Activated T-helper 9 cell treated with anti-CD3 and anti-CD28 coated beads, Interleukin-2, amount 50 U/mL, for 16 hours (primary cell): ENCODE measurements around the gene PLEKHA5.
"Not testable (repeated sequence)": the region's sequence is repeated elsewhere in the genome, so short reads cannot be mapped to it uniquely, and the experiment has no call there.

Source experiments
- DNase-seq: peaks from one replicate; pipeline ENCODE4 v3.0.0-alpha.2; 2020; ENCODE audit warnings: low read depth

PLEKHA5 gene

DNA sequence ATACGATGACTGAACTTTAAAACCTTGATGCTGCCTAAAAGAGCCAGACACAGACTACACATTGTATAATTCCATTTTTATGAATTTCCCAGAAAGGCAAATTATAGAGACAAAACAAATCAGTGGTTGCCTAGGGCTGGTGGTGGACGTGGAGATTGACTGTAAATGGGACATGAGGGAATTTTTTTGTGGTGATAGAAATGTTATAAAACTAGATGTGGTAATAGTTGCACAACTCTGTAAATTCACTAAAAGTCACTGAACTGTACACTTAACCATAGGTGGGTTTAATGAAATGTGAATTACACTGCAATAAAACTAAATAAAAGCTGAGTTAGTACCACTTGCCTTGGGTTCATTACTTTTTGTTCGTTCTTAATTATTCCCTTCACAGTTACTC lies 72.1 kb downstream of the PLEKHA5 start:
- DNase-seq, result no peak

DNA sequence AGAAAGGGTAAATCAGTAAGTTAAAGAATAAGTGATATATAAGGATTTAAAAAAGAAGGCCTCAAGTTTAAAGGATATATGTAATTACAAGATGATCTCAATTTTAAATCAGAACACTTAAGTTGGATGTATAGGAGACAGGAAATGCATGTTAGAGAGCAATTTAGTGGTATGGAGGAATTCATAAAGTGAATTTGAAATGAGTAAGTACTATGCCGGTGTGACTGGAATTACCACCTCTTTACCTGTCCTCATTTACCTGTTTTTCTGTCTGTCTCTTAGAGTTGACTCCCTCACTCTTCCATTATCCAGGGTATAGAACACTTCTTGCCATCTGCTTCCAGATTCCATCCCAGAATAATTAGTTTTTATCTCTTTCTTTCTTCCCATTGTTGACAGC lies 73.5 kb downstream of the PLEKHA5 start:
- DNase-seq, result no peak

DNA sequence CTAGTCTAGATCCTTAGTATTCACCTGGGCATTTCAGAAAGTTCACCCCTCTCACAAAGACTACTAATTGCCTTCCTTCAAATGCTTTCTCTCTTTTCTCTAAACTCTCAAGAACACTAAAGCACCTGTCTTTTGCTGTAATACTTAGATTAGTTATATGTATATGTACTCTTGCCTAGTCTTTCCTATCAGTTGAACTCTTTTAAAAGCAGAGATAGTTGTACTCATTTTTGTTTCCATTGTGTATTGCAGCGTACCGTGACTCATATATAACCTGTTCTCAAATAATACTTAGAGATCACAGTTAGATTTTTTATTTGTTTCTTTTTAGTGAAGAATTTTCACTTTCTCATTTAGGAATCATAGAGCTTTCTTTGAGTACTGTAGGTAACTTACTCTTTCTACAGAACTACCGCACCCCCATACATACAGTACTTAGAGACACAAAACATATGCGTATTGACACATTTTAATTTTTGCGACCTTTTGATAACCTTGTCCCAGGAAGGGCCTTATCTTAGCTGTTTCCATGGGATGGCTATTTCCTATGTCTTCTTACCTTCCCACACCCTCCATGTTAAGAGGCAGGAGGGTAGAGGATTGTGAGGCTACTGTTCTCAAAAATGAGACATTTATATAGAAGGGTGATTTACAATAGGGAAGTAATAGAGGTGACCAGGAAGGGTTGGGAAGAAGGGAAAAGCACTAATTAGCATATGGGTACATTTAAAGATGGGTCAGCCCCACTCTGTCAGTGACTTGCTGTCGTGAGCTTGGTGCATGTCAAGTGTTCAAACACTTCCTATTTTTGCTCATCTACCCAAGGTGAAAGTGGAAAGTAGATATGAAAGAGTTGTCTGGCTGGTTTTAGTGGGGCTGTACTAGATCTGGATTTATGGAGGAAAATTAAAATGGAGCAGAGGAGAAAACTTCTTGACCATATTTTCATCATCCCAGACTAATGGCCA lies 74.3 kb downstream of the PLEKHA5 start:
- no peak for DNase-seq

DNA sequence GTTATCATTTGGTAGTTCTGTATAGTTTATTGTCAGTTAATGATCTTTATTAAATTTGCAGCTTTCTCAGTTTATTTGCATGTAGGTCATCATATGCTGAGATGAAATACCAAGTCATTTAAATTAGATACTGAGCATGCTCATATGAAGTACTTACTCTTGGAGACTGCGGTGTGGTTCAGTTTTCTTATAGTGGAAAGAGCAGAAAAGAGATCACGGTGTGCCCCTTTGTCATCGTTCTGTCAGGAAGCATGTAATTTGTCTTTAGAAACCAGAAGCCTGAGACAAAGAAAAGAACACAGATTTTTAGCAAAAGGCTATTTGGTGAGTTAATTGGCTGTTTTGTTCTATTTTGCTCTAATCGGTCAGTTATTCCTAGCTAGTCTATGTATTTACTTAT lies 75.6 kb downstream of the PLEKHA5 start:
- no peak for DNase-seq

DNA sequence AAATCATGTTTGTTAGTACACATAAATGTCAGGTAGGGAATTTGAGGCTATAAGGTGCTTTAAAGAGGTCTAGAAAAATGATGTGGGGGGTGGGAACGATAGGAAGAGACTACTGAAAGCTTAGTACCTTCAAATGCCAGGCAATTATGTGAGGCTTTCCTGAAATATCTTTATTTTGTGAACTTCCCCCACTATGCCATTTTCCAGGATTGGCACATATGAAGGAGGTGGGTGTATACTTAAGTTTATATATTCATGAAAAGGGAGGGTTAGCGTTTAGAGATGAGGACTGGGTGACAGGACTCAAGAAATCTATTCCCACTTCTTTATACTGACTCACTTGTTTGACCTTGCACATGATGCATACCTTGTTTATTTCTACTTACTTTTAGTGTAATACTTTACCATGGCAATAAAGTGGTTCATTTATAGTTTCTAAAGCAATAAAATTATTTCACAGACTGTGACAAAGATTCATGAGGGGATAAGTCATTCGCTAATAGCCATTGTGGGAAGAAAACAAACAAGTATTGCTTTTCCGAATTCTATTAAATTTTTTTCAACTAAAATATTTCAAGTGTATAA lies 77.1 kb downstream of the PLEKHA5 start:
- DNase-seq, result no peak

DNA sequence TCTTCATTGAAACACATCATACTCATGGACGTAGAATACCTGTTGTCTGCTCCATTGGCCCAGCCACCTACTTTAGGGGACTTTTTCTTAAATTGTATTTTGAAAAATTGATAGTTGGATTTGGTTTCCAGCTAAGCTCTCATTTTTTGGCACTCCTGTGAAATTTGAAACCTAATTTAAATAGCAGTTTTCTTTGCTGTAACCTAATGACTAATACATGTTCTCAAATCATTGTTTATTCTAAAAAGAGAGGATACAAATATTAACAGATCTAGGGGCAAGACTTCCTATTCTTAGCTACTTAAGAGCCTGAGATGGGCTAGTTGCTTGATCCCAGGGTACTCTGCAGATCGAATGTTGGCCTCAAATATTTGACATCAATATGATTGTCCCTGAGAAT lies 78.9 kb downstream of the PLEKHA5 start:
- DNase-seq, result no peak

DNA sequence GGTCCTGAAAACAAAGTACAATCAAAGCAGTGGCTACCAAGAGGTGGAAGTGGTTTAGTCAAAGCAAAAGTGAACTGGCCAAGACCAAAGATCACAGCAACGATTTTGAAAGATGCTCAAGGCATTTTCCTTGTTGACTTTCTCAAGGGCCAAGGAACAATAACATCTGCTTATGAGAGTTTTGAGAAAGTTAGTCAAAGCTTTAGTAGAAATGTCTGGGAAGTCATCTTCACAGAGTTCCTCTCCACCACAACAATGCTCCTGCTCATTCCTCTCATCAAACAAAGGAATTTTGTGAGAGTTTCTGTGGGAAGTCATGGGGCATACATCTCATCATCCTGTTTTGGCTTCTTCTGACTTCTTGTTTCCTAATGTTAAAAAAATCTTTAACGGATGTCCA lies 80.1 kb downstream of the PLEKHA5 start:
- no peak for DNase-seq

DNA sequence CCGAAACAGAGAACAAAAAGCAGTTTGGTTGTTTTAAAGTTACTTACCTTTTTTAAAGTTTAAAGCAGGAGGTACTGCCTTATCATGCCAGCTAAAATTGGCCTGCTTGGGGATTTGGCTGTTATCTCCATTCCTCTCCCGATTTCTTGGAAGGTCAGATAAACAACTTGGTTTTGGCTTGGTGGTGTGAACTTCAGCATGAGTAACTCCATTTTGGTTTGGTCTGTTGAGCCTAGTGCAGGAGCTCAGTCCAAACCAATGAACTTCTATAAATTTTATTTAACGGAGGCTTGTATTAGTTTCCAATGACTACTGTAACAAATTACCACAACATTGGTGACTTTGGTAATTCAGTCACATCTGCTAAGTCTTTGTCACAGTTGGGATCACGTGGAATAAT lies 82.3 kb downstream of the PLEKHA5 start:
- no peak for DNase-seq

DNA sequence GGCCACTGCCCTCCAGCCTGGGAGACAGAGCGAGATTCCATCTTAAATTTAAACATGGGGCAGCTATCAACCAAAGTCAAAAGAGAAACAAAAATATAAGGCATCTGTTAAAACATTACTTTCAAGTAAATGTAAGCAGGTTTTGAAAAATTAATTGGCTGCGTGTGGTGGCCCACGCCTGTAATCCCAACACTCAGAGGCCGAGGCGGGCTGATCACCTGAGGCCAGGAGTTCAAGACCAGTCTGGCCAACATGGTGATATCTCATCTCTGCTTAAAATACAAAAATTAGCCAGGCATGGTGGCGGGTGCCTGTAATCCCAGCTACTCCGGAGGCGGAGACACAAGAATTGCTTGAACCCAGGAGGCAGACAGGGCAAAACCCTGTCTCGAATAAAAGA lies 82.7 kb downstream of the PLEKHA5 start:
- DNase-seq, result no peak

DNA sequence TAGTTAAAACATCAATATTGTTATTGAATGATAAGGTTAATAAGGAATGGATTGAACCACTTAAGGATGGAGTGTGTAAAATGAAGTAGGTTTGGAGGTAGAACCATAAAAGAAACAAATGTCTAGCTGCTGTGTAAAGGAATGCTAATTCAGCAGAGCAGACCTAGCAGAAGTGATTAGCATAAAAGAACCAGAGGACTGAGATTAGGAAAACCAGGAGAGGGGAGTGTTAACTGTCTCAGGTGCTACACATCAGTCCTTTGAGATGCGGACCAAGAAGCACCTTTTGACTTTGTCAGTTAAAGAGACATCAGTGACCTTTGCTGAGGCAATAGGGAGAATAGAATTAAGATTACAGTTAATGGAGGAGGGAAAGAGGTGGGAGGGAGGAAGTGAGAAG lies 84.5 kb downstream of the PLEKHA5 start:
- no peak for DNase-seq

DNA sequence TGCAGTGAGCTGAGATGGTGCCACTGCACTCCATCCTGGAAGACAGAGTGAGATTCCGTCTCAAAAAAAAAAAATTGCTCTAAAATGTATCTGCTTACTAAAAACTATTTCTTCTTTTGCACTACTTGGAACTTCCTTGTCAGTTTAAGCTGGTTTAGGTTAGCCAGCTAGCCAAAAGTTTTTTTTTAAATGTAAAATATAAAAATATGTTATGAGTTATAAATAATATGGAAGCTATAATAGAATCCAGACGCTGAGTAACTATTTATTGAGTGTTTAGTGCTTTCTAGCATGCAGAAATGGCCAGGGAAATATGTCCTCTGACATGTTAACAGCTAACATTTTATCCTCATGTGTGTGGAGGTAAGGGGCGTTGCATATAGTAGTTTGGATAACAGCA lies 85.6 kb downstream of the PLEKHA5 start:
- no peak for DNase-seq

DNA sequence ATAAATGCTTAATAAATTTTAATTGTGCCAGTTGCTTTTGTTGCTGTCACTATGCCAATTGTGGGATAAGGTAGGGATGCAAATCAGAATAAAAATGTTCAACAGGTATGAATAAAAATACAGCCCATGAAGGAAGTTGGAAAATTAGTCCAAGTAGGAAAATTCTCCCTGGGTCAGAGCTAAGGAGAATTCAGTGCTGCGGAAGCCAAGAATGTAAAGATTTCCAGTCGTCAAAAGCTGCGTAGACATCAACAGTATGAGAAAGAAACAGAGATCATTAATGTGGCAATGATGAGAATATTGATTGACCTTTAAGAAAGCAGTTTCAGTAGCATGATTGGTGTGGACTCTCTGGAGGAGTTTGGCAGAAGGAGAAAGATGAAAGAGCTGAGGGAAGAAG lies 87.9 kb downstream of the PLEKHA5 start:
- DNase-seq, result no peak

DNA sequence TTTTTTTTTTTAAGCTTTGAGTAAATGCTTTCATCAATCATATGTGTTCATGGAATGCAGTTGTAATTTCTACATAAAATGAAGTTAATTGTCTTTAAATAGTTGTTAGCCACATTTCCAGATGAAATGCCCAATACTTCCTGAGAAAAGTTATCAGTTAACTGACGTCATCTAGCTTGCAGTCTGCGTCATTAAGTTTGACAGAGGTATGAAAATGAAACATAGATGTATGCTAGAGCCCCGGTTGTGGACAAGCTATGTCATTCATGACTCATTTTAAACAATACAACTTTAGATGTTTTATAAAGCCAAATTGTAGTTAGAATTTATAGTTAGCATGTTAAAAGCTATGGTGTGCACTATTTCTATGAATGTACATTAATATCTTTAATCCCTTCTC lies 90.7 kb downstream of the PLEKHA5 start:
- no peak for DNase-seq

DNA sequence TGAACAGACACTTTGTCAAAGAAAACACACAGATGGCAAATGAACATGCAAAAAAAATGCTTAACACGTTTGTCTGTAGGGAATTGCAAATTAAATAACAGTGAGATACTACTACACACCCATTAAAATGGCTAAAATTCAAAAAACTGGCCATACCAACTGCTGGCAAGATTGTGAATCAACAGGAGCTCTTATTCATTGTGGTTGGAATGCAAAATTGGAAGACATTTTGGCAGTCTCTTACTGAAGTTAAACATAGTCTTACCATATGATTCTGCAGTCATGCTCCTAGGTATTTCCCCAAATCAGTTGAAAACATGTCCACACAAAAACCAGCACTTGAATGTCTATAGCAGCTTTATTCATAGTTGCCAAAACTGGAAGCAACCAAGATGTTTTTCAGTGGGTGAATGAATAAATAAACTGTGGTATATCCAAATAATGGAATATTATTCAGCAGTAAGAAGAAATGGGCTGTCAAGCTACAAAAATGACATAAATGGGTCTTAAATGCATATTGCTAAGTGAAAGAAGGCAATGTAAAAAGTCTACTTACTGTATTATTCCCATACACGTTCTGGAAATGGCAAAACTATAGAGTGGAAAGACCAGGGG lies 91.4 kb downstream of the PLEKHA5 start:
- no peak for DNase-seq

DNA sequence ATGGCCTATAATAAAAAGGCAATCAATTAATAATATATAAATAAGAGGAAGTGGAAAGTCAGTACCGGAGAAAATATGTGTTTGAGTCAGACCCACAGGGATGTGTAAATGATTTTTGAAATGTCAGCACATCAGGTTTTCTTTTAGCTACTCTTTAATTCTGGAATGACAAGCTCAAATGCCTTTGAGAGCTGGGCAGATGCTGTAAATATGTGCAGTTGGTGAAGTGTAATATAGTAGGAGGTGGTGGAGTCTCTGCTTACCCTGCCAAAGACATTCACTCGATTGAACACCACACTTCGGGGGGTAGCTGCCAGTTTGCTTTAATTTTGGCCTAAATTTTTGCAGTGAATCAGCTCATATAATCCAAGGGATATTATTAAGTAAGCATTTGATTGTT lies 93.0 kb downstream of the PLEKHA5 start:
- DNase-seq, result no peak

DNA sequence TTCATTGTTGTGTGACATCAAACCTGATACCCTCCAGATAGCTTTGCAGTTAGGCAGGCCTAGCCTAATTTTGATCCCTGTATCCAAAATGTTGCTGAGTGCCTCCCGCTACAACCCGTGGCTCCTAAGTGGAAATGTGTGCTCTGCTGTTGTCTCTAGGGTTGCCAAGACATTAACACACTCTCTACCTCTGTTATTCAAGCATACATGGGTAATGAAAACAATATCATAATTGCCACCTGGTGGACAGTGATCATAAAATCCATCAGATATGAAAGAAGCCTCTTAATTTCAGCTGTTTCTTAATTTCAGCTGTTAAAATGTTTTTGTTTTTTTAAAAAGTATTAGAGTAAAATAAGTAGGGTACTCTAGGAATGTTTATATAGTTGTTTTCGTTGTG lies 93.5 kb downstream of the PLEKHA5 start:
- DNase-seq, result no peak

DNA sequence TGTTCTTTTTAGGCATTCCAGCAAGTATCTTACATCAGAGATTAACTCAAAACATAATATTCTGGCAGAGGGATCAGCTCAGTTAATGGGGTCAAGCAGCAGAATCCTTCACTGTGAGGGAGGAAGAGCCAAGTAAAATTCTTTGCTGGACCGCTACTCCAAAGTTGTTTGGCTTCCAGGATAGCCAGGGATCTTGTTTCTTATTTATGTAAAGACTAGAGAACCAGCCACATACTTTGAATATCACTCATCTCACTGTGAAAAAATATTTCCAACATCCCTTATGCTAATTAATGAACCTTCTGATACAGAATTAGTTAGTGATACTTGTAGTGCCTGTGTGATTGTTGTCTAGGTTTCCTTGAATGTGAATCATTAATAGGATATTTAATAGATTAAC lies 94.2 kb downstream of the PLEKHA5 start:
- no peak for DNase-seq

DNA sequence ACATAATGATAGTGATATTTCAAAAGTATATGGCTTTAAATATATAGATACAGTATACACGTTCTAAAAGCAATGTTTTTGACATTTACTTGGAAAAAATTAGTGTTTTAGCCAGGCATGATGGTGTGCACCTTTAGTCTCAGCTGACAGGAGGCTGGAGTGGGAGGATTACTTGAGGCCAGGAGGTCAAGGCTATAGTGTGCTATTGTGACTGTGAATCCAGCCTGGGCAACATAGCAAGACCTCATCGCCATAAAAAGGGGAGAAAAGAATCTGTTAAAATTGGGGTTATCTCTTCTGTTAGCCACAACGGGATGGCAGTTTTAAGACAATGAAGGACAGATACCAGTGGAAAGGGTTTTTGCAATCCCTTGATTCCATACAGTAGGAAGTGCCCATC lies 95.2 kb downstream of the PLEKHA5 start:
- no peak for DNase-seq

DNA sequence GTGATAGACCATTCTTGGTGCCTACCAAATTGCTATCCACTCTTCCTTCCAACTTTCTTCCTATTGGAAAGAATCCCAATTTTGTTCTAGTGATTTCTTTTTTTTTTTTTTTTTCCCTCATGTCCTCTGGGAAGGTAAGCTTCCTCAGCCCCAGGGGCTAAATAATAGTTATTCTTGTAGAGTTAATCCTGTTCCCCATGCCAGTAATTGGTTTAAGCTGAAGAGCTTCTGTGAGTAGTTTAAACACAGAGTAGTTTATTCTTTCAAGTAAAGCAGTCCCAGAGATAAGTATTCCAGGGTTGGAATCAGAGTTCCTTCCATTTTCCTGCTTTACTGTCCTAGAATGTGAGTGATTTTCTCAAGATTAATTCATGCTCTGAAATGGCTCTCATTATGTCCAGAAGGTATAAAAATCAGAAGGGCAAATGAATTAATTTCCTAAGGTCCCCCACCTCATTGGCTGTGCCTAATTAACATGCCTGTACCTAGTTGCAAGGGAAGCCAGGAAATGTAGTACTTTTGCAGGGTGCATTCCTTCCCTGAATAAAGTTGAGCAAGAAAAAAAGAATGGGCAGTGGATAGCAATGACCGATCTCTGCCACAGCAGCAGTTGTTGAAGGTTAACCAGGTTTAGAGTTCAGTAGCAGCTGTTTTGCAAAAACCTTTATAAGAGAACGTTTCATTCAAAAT lies 97.8 kb downstream of the PLEKHA5 start:
- DNase-seq, result no peak

DNA sequence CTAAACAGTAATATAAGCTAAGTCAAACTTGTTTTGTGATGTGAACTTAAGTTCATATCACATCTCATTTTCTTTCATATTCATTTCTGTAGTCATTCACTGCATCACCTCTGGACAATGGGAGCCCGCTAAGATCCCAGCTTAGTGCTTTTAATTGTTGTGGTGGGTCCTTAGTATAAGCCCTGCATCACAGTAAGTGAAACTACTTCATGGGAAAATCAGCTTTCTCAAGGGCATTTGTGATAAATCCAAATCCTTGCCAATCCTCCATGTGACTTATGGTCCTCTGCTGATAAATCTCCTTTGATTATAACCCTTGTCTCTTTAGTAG lies 98.3 kb downstream of the PLEKHA5 start:
- no peak for DNase-seq

DNA sequence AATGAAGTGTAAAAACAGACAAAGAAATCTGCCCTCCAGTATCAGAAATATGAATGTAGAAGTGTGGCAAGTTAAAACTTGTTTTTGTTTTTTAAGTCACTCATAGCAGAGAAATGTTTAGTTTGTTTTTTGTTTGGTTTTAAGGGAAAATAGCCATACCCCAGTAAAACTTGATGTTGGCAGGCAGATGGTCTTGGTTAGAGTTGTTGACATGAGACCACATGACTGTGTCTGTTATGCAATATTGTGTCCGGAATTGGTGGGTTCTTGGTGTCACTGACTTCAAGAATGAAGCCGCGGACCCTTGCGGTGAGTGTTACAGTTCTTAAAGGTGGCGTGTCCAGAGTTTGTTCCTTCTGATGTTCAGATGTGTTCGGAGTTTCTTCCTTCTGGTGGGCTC lies 99.5 kb downstream of the PLEKHA5 start:
- not testable (repeated sequence) for DNase-seq

DNA sequence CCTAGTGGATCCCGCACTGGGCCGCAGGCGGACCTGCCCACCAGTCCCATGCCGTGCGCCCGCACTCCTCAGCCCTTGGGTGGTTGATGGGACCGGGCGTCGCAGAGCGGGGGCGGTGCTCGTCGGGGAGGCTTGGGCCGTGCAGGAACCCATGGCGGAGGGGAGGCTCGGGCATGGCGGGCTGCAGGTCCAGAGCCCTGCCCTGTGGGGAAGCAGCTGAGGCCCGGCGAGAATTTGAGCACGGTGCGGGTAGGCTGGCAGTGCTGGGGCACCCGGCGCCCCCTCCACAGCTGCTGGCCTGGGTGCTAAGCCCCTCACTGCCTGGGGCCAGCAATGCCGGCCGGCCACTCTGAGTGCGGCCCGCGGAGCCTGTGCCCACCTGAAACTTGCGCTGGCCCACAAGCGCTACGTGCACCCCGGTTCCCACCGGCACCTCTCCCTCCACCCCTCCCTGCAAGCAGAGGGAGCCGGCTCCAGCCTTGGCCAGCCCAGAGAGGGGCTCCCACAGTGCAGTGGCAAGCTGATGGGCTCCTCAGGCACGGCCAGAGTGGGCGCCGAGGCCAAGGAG lies 100.8 kb downstream of the PLEKHA5 start:
- DNase-seq, result no peak

DNA sequence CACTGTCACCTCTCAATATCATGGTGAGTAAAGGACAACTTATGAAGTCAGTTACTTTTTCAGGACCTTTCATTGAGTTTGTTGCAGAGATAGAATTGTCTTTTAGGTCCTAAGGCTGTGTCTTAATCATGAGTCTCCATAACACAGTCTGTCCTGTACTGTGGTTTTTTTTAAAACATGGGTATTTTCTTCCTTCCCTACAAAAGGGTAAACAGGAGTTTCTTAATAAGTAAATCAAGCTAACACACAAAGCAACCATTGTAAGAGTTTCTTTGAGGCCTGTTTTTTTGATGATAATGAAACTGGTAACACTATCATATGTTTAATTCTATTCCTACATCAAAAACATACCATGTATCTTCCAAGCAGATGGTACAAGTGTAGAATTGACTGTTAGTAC lies 101.4 kb downstream of the PLEKHA5 start:
- DNase-seq, result no peak
